Hepatocyte (in vitro differentiated cells): ENCODE results near the gene DCUN1D5. TPM values are rescaled to one million over a fixed set of nuclear protein-coding genes. Genes with fewer than 3 reads are reported as not detected.

ENCODE experiments used
- DNase-seq: peaks from one replicate; pipeline ENCODE4 v3.0.0-alpha.2; 2016; ENCODE audit warnings: low spot score
- H2AFZ ChIP-seq: fragments of 200-600 bp; sonication (generic); 2 replicates; pipeline ENCODE4 v1.6.0; 2016; ENCODE audit warnings: antibody characterized with exemption, mild to moderate bottlenecking
- H3K27ac ChIP-seq: fragments of 200-600 bp; sonication (generic); 2 replicates; pipeline ENCODE4 v1.5.1; 2016; ENCODE audit warnings: mild to moderate bottlenecking
- H3K27me3 ChIP-seq: fragments of 200-600 bp; sonication (generic); 2 replicates; pipeline ENCODE4 v1.6.1; 2016
- H3K36me3 ChIP-seq: fragments of 200-600 bp; sonication (generic); replicated peaks from 2 replicates; pipeline ENCODE4 v1.5.1; 2016; ENCODE audit warnings: low read depth; ENCODE audit not compliant: insufficient read depth
- H3K4me1 ChIP-seq: fragments of 200-600 bp; sonication (generic); 2 replicates; pipeline ENCODE4 v1.5.1; 2016; ENCODE audit warnings: mild to moderate bottlenecking, moderate library complexity; ENCODE audit not compliant: insufficient read depth
- H3K4me2 ChIP-seq: fragments of 200-600 bp; sonication (generic); 2 replicates; pipeline ENCODE4 v1.6.0; 2016
- H3K4me3 ChIP-seq: fragments of 200-600 bp; sonication (generic); 2 replicates; pipeline ENCODE4 v1.5.1; 2016; ENCODE audit warnings: mild to moderate bottlenecking
- H3K79me2 ChIP-seq: fragments of 200-600 bp; sonication (generic); 2 replicates; pipeline ENCODE4 v1.6.0; 2017; ENCODE audit warnings: mild to moderate bottlenecking
- H3K9me2 ChIP-seq: fragments of 200-600 bp; sonication (generic); replicated peaks from 2 replicates; pipeline ENCODE4 v1.6.0; 2017; ENCODE audit warnings: mild to moderate bottlenecking; ENCODE audit not compliant: insufficient read depth
- H3K9me3 ChIP-seq: fragments of 200-600 bp; sonication (generic); 2 replicates; pipeline ENCODE4 v1.5.1; 2016; ENCODE audit warnings: low read depth, mild to moderate bottlenecking
- H4K20me1 ChIP-seq: fragments of 200-600 bp; sonication (generic); 2 replicates; pipeline ENCODE4 v1.6.0; 2016; ENCODE audit warnings: mild to moderate bottlenecking; ENCODE audit not compliant: insufficient read depth, poor library complexity, severe bottlenecking
- EZH2 ChIP-seq: fragments of 200-600 bp; sonication (generic); IDR thresholded peaks from 2 replicates; pipeline ENCODE4 v1.6.1; 2016; ENCODE audit warnings: antibody characterized with exemption, mild to moderate bottlenecking, borderline replicate concordance
- EZH2phosphoT487 ChIP-seq: fragments of 200-600 bp; sonication (generic); IDR thresholded peaks from one replicate; pipeline ENCODE4 v1.6.1; 2018; ENCODE audit warnings: antibody characterized with exemption, mild to moderate bottlenecking, low read depth, moderate library complexity; ENCODE audit not compliant: unreplicated experiment, severe bottlenecking
- WGBS: methylation state at CpG from one replicate; pipeline ENCODE4 v1.1.6; 2016; ENCODE audit warnings: low lambda C conversion rate; ENCODE audit errors: missing lambda C conversion rate; 5-methylcytosine and 5-hydroxymethylcytosine counted together
- polyA plus RNA-seq: library from polyadenylated mRNA; unstranded; fragments of >200 nt; fragmentation: Nextera tagmentation; extraction: Ambion mirVana; gene quantifications from 2 replicates; pipeline ENCODE4 v1.2.1, GENCODE V29; 2016
- total RNA-seq: library from RNA; depleted of rRNA; stranded (reverse); fragments of >200 nt; gene quantifications from 2 replicates; pipeline ENCODE4 v1.2.3, GENCODE V29; 2014
- TF ChIP-seq, protein P1 (sequence below): fragments of 200-600 bp; sonication (generic); IDR thresholded peaks from 2 replicates; pipeline ENCODE4 v1.5.1; 2016; ENCODE audit warnings: antibody characterized with exemption, mild to moderate bottlenecking; ENCODE audit not compliant: poor library complexity

DCUN1D5 gene
- total and polyA plus RNA-seq, 2 experiments from 2014 or later: 54.5 to 78.4 TPM

DNA sequence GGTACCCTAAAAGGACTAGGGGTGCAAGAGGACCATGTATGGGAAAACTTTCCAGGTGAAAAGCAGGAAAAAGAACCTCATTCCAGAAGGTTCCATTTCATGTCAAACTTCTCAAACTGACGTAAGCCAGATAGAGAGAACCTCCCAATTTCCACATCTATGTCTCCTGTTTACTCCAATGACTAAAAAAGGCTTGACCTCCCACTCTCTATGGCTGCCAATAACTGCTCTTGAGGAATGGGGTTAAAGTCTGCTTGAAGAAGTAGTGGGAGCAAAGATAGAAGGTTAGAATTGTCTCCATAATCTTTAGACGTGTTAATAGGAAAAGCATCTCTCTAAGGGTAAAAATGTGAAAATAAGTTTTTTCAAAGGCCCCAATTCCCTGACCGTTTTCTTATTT is 38.0 kb downstream of the DCUN1D5 start:
- Histone ChIP-seq H3K4me1 (no peaks in the 10 kb centered on the region), H3K9me3 (no peaks in the 10 kb centered on the region), H3K27me3 (no peaks in the 10 kb centered on the region), H3K9me2 (no peaks in the 10 kb centered on the region), H3K4me3 (no peak overlapping the region), H3K36me3 (no peaks in the 10 kb centered on the region), H3K79me2 (no peaks in the 10 kb centered on the region), H3K4me2 (no peak overlapping the region), H4K20me1 (no peaks in the 10 kb centered on the region), H3K27ac (no peak overlapping the region), H2AFZ (no peak overlapping the region)
- 95% methylated on average over 3 of the region's 3 CpGs for WGBS
- DNase-seq: no peak
- TF ChIP-seq EZH2phosphoT487: no peak

DNA sequence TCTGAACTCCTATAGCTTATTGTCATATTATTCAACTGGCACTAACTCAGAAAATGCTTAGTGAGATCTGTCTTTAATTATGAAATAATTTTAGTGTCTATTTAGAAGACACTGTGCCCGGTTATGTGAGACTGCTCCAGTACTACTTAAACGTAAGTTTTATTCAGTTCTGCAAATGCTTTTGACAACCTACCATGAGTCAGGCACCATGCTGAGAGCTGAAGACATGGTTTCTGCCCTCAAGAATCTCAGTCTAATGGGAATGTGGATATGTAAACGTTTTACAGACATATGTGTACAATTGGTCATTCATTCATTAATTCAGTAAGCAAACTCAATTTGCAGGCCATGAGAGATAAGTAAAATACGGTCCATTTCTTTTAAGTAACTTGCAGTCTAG is 40.0 kb downstream of the DCUN1D5 start:
- Histone ChIP-seq H3K4me3 (no peak overlapping the region), H3K9me3 (no peaks in the 10 kb centered on the region), H3K4me2 (no peak overlapping the region), H2AFZ (no peak overlapping the region), H3K27me3 (no peaks in the 10 kb centered on the region), H3K4me1 (no peaks in the 10 kb centered on the region), H3K36me3 (no peaks in the 10 kb centered on the region), H3K27ac (no peak overlapping the region), H3K9me2 (no peaks in the 10 kb centered on the region), H4K20me1 (no peaks in the 10 kb centered on the region), H3K79me2 (no peaks in the 10 kb centered on the region)
- WGBS: 79% methylated on average over 4 of the region's 4 CpGs
- no peak for TF ChIP-seq EZH2
- no peak for TF ChIP-seq EZH2phosphoT487
- TF ChIP-seq, protein P1, sequence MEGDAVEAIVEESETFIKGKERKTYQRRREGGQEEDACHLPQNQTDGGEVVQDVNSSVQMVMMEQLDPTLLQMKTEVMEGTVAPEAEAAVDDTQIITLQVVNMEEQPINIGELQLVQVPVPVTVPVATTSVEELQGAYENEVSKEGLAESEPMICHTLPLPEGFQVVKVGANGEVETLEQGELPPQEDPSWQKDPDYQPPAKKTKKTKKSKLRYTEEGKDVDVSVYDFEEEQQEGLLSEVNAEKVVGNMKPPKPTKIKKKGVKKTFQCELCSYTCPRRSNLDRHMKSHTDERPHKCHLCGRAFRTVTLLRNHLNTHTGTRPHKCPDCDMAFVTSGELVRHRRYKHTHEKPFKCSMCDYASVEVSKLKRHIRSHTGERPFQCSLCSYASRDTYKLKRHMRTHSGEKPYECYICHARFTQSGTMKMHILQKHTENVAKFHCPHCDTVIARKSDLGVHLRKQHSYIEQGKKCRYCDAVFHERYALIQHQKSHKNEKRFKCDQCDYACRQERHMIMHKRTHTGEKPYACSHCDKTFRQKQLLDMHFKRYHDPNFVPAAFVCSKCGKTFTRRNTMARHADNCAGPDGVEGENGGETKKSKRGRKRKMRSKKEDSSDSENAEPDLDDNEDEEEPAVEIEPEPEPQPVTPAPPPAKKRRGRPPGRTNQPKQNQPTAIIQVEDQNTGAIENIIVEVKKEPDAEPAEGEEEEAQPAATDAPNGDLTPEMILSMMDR: no peak
- DNase-seq: no peak

DNA sequence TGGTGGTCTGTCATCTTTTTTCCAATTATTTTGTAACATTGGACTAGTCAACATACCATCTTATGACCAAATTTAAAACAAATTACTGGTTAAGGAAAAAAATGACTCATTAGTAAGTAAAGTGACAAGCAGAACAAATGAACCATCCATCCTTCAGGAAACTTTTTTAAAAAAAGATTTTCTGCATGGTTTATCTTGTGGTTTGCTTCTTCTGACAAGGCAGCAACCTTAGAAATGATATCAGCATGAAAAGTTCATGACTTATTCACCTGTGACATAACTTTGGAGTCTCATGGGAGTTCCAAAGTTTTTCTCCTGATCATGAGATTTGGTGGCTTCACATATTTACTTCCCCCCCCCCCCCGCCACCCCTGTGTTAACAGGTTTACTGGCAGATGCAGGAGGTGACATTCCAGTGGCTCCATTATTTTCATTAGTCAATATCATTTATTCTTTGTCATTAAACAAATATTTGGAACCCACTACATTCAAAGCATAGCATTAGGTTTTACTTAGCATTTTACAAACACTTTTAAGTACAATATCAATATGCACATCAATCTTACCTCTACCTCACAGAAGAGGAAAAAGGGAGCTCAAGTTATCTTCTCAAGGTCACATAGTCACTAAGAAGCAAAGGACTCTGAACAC is 40.7 kb downstream of the DCUN1D5 start:
- 78% methylated on average over 1 of the region's 1 CpG for WGBS
- H3K27ac ChIP-seq: no peak overlapping the region
- H2AFZ ChIP-seq: no peak overlapping the region
- DNase-seq: no peak
- H3K4me1 ChIP-seq: no peaks in the 10 kb centered on the region
- no peaks in the 10 kb centered on the region for H3K36me3 ChIP-seq
- H3K79me2 ChIP-seq: no peaks in the 10 kb centered on the region
- no peaks in the 10 kb centered on the region for H3K9me2 ChIP-seq
- TF ChIP-seq, protein P1: no peak
- TF ChIP-seq EZH2 (no peak), EZH2phosphoT487 (no peak)
- no peak overlapping the region for H3K4me3 ChIP-seq
- H3K9me3 ChIP-seq: no peaks in the 10 kb centered on the region
- H3K4me2 ChIP-seq: no peak overlapping the region
- no peaks in the 10 kb centered on the region for H4K20me1 ChIP-seq
- H3K27me3 ChIP-seq: no peaks in the 10 kb centered on the region

DNA sequence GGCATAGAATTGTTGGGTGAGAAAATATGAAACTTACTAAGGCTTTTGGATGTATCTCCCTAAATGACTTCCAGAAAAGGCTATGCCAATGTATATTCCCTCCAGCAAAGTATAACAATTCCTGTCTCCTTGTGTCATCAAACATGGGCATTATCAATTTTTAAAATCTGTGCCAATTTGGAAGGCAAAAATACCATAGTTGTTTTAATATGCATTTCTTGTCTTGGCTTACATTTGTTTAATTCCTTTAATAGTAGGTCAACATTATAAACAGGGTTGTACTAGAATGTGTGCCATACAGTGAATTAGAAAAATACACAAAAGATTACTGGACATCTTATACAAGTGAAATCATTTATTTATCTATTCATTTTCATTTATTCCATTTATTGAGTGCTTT is 41.6 kb downstream of the DCUN1D5 start:
- H3K4me3 ChIP-seq: no peak overlapping the region
- H3K79me2 ChIP-seq: no peaks in the 10 kb centered on the region
- H3K9me3 ChIP-seq: no peaks in the 10 kb centered on the region
- H3K36me3 ChIP-seq: no peaks in the 10 kb centered on the region
- TF ChIP-seq, protein P1: no peak
- TF ChIP-seq EZH2phosphoT487: no peak
- no peak for TF ChIP-seq EZH2
- no peak for DNase-seq
- H2AFZ ChIP-seq: no peak overlapping the region
- no peak overlapping the region for H3K27ac ChIP-seq
- no peaks in the 10 kb centered on the region for H3K9me2 ChIP-seq
- H3K27me3 ChIP-seq: no peaks in the 10 kb centered on the region
- no peaks in the 10 kb centered on the region for H3K4me1 ChIP-seq
- no peak overlapping the region for H3K4me2 ChIP-seq
- H4K20me1 ChIP-seq: no peaks in the 10 kb centered on the region
